ENCODE results near the gene FGF12. TPM values are rescaled to one million over a fixed set of nuclear protein-coding genes. Genes with fewer than 3 reads are reported as not detected.
A peak's percentile ranks its signal among the peaks of the same experiment; 100 is the strongest.

The FGF12 gene
- polyA plus RNA-seq, 3 donors, result not detected

- no peak overlapping the region for H2AFZ ChIP-seq (ENCODE audit: insufficient read depth, low read depth, low read length, poor library complexity, severe bottlenecking)
- no peak for TF ChIP-seq CTCF (IDR thresholded peaks at IDR 0.05)
- H3K4me2 ChIP-seq (replicated peaks; ENCODE audit: extremely low read depth, low read length, poor library complexity, severe bottlenecking), result no peak overlapping the region
- H3K4me3 ChIP-seq (replicated peaks in 1 of 3; ENCODE audit: low read depth in 2 of 3, low read length in 3 of 3), result no peak overlapping the region
- no peaks in the 10 kb centered on the region for H3K27me3 ChIP-seq (ENCODE audit: control insufficient read depth in 2 of 2, insufficient read depth in 2 of 2, low read length in 2 of 2)
- no peaks in the 10 kb centered on the region for H3K4me1 ChIP-seq (ENCODE audit: control insufficient read depth in 1 of 2, insufficient read depth in 2 of 2, low read length in 2 of 2)
- no peak overlapping the region for H3K9ac ChIP-seq (ENCODE audit: insufficient read depth, low read length, poor library complexity, severe bottlenecking)
- Mint-ChIP-seq H3K27me3 (ENCODE audit: low read depth in 3 of 3) (no peaks in the 10 kb centered on the region), H3K4me1 (no peaks in the 10 kb centered on the region), H3K9me3 (peaks cover 0 to 10% (median 4%) of the 10 kb centered on the region in 7 donors), H3K27ac (no peak overlapping the region), H3K36me3 (no peaks in the 10 kb centered on the region), H3K4me3 (no peak overlapping the region)
- H4K20me1 ChIP-seq (ENCODE audit: insufficient read depth, low read length), result no peaks in the 10 kb centered on the region
- no peak overlapping the region for H3K27ac ChIP-seq (ENCODE audit: low read depth in 1 of 2, low read length in 2 of 2)
- no peak for DNase-seq
- H3K9me3 ChIP-seq (replicated peaks in 1 of 2; ENCODE audit: control insufficient read depth in 1 of 2, insufficient read depth in 1 of 2, low read length in 2 of 2), result peaks cover 5 to 11% of the 10 kb centered on the region in 2 donors
- H3K36me3 ChIP-seq (replicated peaks in 1 of 2; ENCODE audit: control insufficient read depth in 1 of 2, insufficient read depth in 2 of 2, low read length in 2 of 2), result no peaks in the 10 kb centered on the region
- WGBS (ENCODE audit: insufficient coverage), result 75% methylated on average over 1 of the region's 2 CpGs
- intact Hi-C loops (cut with micrococcal nuclease), result no loop called here
- H3K79me2 ChIP-seq (ENCODE audit: insufficient read depth, low read length), result no peaks in the 10 kb centered on the region
Observed at GRCh38 chr3:192317564-192317963, 409.8 kb downstream of the FGF12 start.

- Mint-ChIP-seq H3K27me3 (ENCODE audit: low read depth in 3 of 3) (no peaks in the 10 kb centered on the region), H3K4me3 (no peak overlapping the region), H3K36me3 (no peaks in the 10 kb centered on the region), H3K4me1 (no peaks in the 10 kb centered on the region), H3K27ac (peak overlapping the region in 1 of 7 donors; percentile 42), H3K9me3 (peaks cover 0 to 12% (median 3%) of the 10 kb centered on the region in 7 donors)
- H2AFZ ChIP-seq (ENCODE audit: insufficient read depth, low read depth, low read length, poor library complexity, severe bottlenecking), result no peak overlapping the region
- peaks cover 5 to 11% of the 10 kb centered on the region in 2 donors for H3K9me3 ChIP-seq (replicated peaks in 1 of 2; ENCODE audit: control insufficient read depth in 1 of 2, insufficient read depth in 1 of 2, low read length in 2 of 2)
- H4K20me1 ChIP-seq (ENCODE audit: insufficient read depth, low read length), result no peaks in the 10 kb centered on the region
- TF ChIP-seq CTCF (IDR thresholded peaks at IDR 0.05), result no peak
- H3K27me3 ChIP-seq (ENCODE audit: control insufficient read depth in 2 of 2, insufficient read depth in 2 of 2, low read length in 2 of 2), result no peaks in the 10 kb centered on the region
- H3K4me2 ChIP-seq (replicated peaks; ENCODE audit: extremely low read depth, low read length, poor library complexity, severe bottlenecking), result no peak overlapping the region
- H3K4me1 ChIP-seq (ENCODE audit: control insufficient read depth in 1 of 2, insufficient read depth in 2 of 2, low read length in 2 of 2), result no peaks in the 10 kb centered on the region
- H3K36me3 ChIP-seq (replicated peaks in 1 of 2; ENCODE audit: control insufficient read depth in 1 of 2, insufficient read depth in 2 of 2, low read length in 2 of 2), result no peaks in the 10 kb centered on the region
- no peak overlapping the region for H3K9ac ChIP-seq (ENCODE audit: insufficient read depth, low read length, poor library complexity, severe bottlenecking)
- H3K79me2 ChIP-seq (ENCODE audit: insufficient read depth, low read length), result no peaks in the 10 kb centered on the region
- DNase-seq, result no peak
- no peak overlapping the region for H3K27ac ChIP-seq (ENCODE audit: low read depth in 1 of 2, low read length in 2 of 2)
- H3K4me3 ChIP-seq (replicated peaks in 1 of 3; ENCODE audit: low read depth in 2 of 3, low read length in 3 of 3), result no peak overlapping the region
- intact Hi-C loops (cut with micrococcal nuclease), result no loop called here
Observed at GRCh38 chr3:192313605-192314004, 413.7 kb downstream of the FGF12 start.

All from CD14-positive monocyte (primary cell).